Glutamatergic neuron (in vitro differentiated cells): Measurements from ENCODE around the gene ODF2L. TPM values are rescaled to one million over a fixed set of nuclear protein-coding genes. Genes with fewer than 3 reads are reported as not detected.

ENCODE experiments used
- DNase-seq: peaks from one replicate; pipeline ENCODE4 v3.0.0; 2022
- H3K27ac Mint-ChIP-seq: one replicate; pipeline ENCODE4 v1.8.0; 2020; ENCODE audit warnings: mild to moderate bottlenecking, mixed read lengths, inconsistent platforms; ENCODE audit not compliant: unreplicated experiment
- H3K27me3 Mint-ChIP-seq: one replicate; pipeline ENCODE4 v1.8.0; 2020; ENCODE audit warnings: mild to moderate bottlenecking, moderate library complexity, mixed read lengths, inconsistent platforms; ENCODE audit not compliant: unreplicated experiment
- H3K36me3 Mint-ChIP-seq: one replicate; pipeline ENCODE4 v1.8.0; 2020; ENCODE audit warnings: mild to moderate bottlenecking, mixed read lengths, inconsistent platforms; ENCODE audit not compliant: unreplicated experiment
- H3K4me1 Mint-ChIP-seq: one replicate; pipeline ENCODE4 v1.8.0; 2020; ENCODE audit warnings: mild to moderate bottlenecking, low read depth, mixed read lengths, inconsistent platforms; ENCODE audit not compliant: unreplicated experiment
- H3K4me3 Mint-ChIP-seq: one replicate; pipeline ENCODE4 v1.8.0; 2020; ENCODE audit warnings: mild to moderate bottlenecking, mixed read lengths, inconsistent platforms; ENCODE audit not compliant: unreplicated experiment
- H3K9me3 Mint-ChIP-seq: one replicate; pipeline ENCODE4 v1.8.0; 2020; ENCODE audit warnings: mild to moderate bottlenecking, moderate library complexity, mixed read lengths, inconsistent platforms; ENCODE audit not compliant: unreplicated experiment
- CTCF ChIP-seq: fragments of 200-600 bp; sonication (generic); IDR thresholded peaks from one replicate; pipeline ENCODE4 v1.5.0; 2021; ENCODE audit not compliant: partially characterized antibody, unreplicated experiment
- microRNA-seq: library from miRNA; unstranded; fragments of <30 nt; microRNA quantifications from one replicate; pipeline ENCODE4, GENCODE V29; 2020; ENCODE audit not compliant: unreplicated experiment
- total RNA-seq: library from RNA; stranded (reverse); fragmentation: NEBNext Ultra II Directional; extraction: Animal tissue kit (Norgen Biotek cat#: 25700); gene quantifications from one replicate; pipeline ENCODE4 v1.2.1, GENCODE V29; 2021; ENCODE audit not compliant: unreplicated experiment

The ODF2L gene
- total RNA-seq, 1 donor from 2014 or later = 61.1 TPM

GRCh38 chr1:86303041-86303690 lies 93.0 kb downstream of the ODF2L start:
- H3K4me3 Mint-ChIP-seq = no peak overlapping the region
- H3K4me1 Mint-ChIP-seq = no peaks in the 10 kb centered on the region
- no peaks in the 10 kb centered on the region for H3K36me3 Mint-ChIP-seq
- H3K27ac Mint-ChIP-seq = no peak overlapping the region
- no peaks in the 10 kb centered on the region for H3K9me3 Mint-ChIP-seq
- no peak for TF ChIP-seq CTCF
- no peak for DNase-seq
- peaks cover 1% of the 10 kb centered on the region for H3K27me3 Mint-ChIP-seq

Small RNAs within 50 kb of the gene (microRNA-seq; reads per million reads assigned to microRNA genes)
- gene MIR7856 = not detected

Other genes starting within 250 kb of the ODF2L start
- gene COL24A1, start 239.6 kb downstream of the ODF2L start, total RNA-seq = 0.15 TPM
- not detected for gene CLCA2, start 27.8 kb upstream of the ODF2L start, total RNA-seq
- not detected for gene CLCA1, start 72.6 kb upstream of the ODF2L start, total RNA-seq
- not detected for gene CLCA4, start 150.8 kb upstream of the ODF2L start, total RNA-seq